Keratinocyte (primary cell): ENCODE results near the gene AUP1.

Experiments used
- EZH2 ChIP-seq: IDR thresholded peaks from one replicate; pipeline ENCODE4 v1.6.1; 2012; ENCODE audit warnings: inconsistent platforms, mild to moderate bottlenecking, low read length, moderate library complexity
- TF ChIP-seq, protein P1 (sequence below), 3 experiments: IDR thresholded peaks in 1 of 3; conservative IDR thresholded peaks in 1 of 3; optimal IDR thresholded peaks in 1 of 3; 2 replicates in 2 of 3; 3 replicates in 1 of 3; pipeline versions ENCODE3 to v1.5.1; 2011; ENCODE audit warnings: low read length in 3 of 3, mild to moderate bottlenecking in 3 of 3, moderate library complexity in 2 of 3, control low read depth in 1 of 3, inconsistent platforms in 1 of 3; ENCODE audit not compliant: insufficient read depth in 2 of 3; ENCODE audit errors: extremely low read depth in 1 of 3

DNA sequence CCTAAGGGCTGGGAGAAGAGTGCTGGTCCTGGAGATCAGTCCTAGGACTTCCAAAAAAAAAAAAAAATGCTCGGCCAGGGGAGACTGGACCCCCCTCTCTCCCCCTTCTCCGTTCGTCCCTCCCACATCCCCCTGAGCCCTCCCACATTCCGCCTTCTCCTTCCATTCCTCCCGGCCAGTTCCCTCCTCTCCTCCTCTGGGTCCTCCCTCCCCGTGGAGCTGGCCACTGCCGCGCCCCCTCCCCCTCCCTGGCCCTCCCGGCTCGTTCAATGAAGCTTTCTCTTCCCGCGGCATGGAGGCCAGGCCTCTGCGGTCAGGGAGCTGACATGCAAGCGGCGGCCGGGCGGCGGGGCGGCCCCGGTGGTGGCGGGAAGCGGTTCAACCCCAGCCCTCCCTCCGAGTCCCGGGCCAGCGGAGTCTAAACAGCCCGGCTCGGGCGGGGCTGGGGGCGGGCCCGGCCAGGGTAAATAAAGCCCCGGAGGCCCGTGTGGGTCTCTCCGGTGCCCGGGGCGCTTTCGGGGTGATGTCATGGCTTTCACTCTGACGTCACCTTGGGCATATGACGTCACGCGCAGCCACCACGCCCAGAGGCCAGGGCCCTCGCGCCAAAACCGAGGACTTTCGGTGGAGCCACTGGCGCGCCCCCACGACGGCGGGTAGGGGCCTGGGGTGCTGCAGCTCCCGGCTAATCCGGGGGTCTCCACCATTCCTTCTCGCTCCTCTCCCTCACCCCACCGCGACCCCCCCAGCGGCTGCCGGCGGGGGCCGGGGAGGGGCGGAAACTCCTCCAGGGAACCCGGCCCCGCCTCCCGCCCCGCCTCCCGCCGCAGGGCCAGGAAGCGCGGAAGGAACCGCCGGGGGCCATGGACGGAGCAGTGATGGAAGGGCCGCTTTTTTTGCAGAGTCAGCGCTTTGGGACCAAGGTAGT is 24.6 kb upstream of the AUP1 start, which contains the start of the genes DOK1 and LOXL3:
- TF ChIP-seq, protein P1, sequence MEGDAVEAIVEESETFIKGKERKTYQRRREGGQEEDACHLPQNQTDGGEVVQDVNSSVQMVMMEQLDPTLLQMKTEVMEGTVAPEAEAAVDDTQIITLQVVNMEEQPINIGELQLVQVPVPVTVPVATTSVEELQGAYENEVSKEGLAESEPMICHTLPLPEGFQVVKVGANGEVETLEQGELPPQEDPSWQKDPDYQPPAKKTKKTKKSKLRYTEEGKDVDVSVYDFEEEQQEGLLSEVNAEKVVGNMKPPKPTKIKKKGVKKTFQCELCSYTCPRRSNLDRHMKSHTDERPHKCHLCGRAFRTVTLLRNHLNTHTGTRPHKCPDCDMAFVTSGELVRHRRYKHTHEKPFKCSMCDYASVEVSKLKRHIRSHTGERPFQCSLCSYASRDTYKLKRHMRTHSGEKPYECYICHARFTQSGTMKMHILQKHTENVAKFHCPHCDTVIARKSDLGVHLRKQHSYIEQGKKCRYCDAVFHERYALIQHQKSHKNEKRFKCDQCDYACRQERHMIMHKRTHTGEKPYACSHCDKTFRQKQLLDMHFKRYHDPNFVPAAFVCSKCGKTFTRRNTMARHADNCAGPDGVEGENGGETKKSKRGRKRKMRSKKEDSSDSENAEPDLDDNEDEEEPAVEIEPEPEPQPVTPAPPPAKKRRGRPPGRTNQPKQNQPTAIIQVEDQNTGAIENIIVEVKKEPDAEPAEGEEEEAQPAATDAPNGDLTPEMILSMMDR (optimal IDR thresholded peaks at IDR 0.05 in 1 of 3, IDR thresholded peaks at IDR 0.05 in 1 of 3, conservative IDR thresholded peaks at IDR 0.05 in 1 of 3; ENCODE audit: extremely low read depth in 1 of 3, insufficient read depth in 2 of 3, low read length in 3 of 3), result no peak
- TF ChIP-seq EZH2, result no peak
